ENCODE data around the gene RUNX1. TPM values are rescaled to one million over a fixed set of nuclear protein-coding genes. Genes with fewer than 3 reads are reported as not detected.
A peak's percentile ranks its signal among the peaks of the same experiment; 100 is the strongest.

The RUNX1 gene
- total and polyA plus RNA-seq, 7 donors: 8.7 to 230 (median 30.1) TPM

GRCh38 chr21:34834290-34834689 lies 214.8 kb downstream of the RUNX1 start:
- Histone ChIP-seq H3K4me1 (peaks cover 24% of the 10 kb centered on the region), H3K27ac (no peak overlapping the region), H3K36me3 (ENCODE audit: insufficient read depth in 1 of 2, low read depth in 1 of 2) (peaks cover 16 to 70% of the 10 kb centered on the region in 2 donors), H3K27me3 (ENCODE audit: insufficient read depth in 3 of 3, low read length in 2 of 3) (no peaks in the 10 kb centered on the region), H3K4me3 (no peak overlapping the region), H3K9me3 (no peaks in the 10 kb centered on the region)
- intact Hi-C loops (cut with DNase I): no loop called here
- no peak for TF ChIP-seq CTCF (IDR thresholded peaks at IDR 0.05)
- peak in 1 of 4 donors; percentile 0 for ATAC-seq
- DNase-seq: no peak
- 95 to 96% (median 95%) methylated on average over 9 of the region's 9 CpGs for WGBS, 3 donors

- 82 to 85% (median 84%) methylated on average over 5 of the region's 5 CpGs for WGBS, 3 donors
- no peak for DNase-seq
- intact Hi-C loops (cut with DNase I): no loop called here
- no peaks in the 10 kb centered on the region for H3K27me3 ChIP-seq (ENCODE audit: insufficient read depth in 3 of 3, low read length in 2 of 3)
- peaks cover 18 to 73% of the 10 kb centered on the region in 2 donors for H3K36me3 ChIP-seq (ENCODE audit: insufficient read depth in 1 of 2, low read depth in 1 of 2)
- no peak overlapping the region for H3K27ac ChIP-seq
- peaks cover 24% of the 10 kb centered on the region for H3K4me1 ChIP-seq
- H3K9me3 ChIP-seq: no peaks in the 10 kb centered on the region
- H3K4me3 ChIP-seq: no peak overlapping the region
- ATAC-seq: no peak
- TF ChIP-seq CTCF (IDR thresholded peaks at IDR 0.05): no peak
These were observed 215.6 kb downstream of the RUNX1 start for GRCh38 chr21:34833465-34833864.

GRCh38 chr21:34830386-34831170 lies 218.5 kb downstream of the RUNX1 start:
- no peaks in the 10 kb centered on the region for H3K9me3 ChIP-seq
- H3K27ac ChIP-seq: no peak overlapping the region
- no peaks in the 10 kb centered on the region for H3K27me3 ChIP-seq (ENCODE audit: insufficient read depth in 3 of 3, low read length in 2 of 3)
- intact Hi-C loops (cut with DNase I): no loop called here
- ATAC-seq: no peak
- H3K4me1 ChIP-seq: peaks cover 2% of the 10 kb centered on the region
- peaks cover 18 to 99% of the 10 kb centered on the region in 2 donors for H3K36me3 ChIP-seq (ENCODE audit: insufficient read depth in 1 of 2, low read depth in 1 of 2)
- no peak overlapping the region for H3K4me3 ChIP-seq
- no peak for DNase-seq
- no peak for TF ChIP-seq CTCF (IDR thresholded peaks at IDR 0.05)
- 90 to 94% (median 91%) methylated on average over 12 of the region's 12 CpGs for WGBS, 3 donors

- H3K4me1 ChIP-seq: no peaks in the 10 kb centered on the region
- no peaks in the 10 kb centered on the region for H3K9me3 ChIP-seq
- no peak for DNase-seq
- H3K27me3 ChIP-seq (ENCODE audit: insufficient read depth in 3 of 3, low read length in 2 of 3): no peaks in the 10 kb centered on the region
- H3K27ac ChIP-seq: no peak overlapping the region
- intact Hi-C loops (cut with DNase I): no loop called here
- 83 to 90% (median 85%) methylated on average over 5 of the region's 5 CpGs for WGBS, 3 donors
- no peak overlapping the region for H3K4me3 ChIP-seq
- peak in 2 of 4 donors; percentile 11 to 15 for ATAC-seq
- H3K36me3 ChIP-seq (ENCODE audit: insufficient read depth in 1 of 2, low read depth in 1 of 2): peaks cover 13 to 100% of the 10 kb centered on the region in 2 donors
- TF ChIP-seq CTCF (IDR thresholded peaks at IDR 0.05): no peak
These were observed 221.5 kb downstream of the RUNX1 start for GRCh38 chr21:34827445-34828235.

Data from psoas muscle (tissue), 8 donors.